Adrenal gland (tissue), 12 donors: Measurements from ENCODE around the gene FGD5. TPM values are rescaled to one million over a fixed set of nuclear protein-coding genes. Genes with fewer than 3 reads are reported as not detected.

Experiments used
- DNase-seq, 7 donors: peaks; one replicate each; pipeline ENCODE4 v3.0.0-alpha.2; 2019 to 2020
- H3K27ac ChIP-seq, 5 donors: fragments of 200-600 bp; sonication (generic) in 4 of 5; 1 replicate in 3 of 5; 2 replicates in 2 of 5; pipeline versions ENCODE4 v1.5.1 to v1.8.0; 2016 to 2020; ENCODE audit warnings: mild to moderate bottlenecking in 1 of 5
- H3K27me3 ChIP-seq: fragments of 200-600 bp; 2 replicates; pipeline ENCODE4 v1.8.0; 2021
- H3K36me3 ChIP-seq, 2 donors: fragments of 200-600 bp; replicated peaks in 1 of 2; 1 replicate in 1 of 2; 2 replicates in 1 of 2; pipeline versions ENCODE4 v1.5.1 to v1.8.0; 2018 to 2022
- H3K4me1 ChIP-seq, 2 donors: fragments of 200-600 bp; replicated peaks in 1 of 2; 1 replicate in 1 of 2; 2 replicates in 1 of 2; pipeline versions ENCODE4 v1.5.1 to v1.8.0; 2018 to 2021
- H3K4me3 ChIP-seq, 4 donors: fragments of 200-600 bp; sonication (generic) in 3 of 4; one replicate each; pipeline ENCODE4 v1.5.1; 2016 to 2018
- H3K9me3 ChIP-seq, 3 donors: fragments of 200-600 bp; sonication (generic) in 1 of 3; replicated peaks in 1 of 3; 1 replicate in 2 of 3; 2 replicates in 1 of 3; pipeline versions ENCODE4 v1.5.1 to v1.8.0; 2016 to 2021
- CTCF ChIP-seq, 6 experiments: fragments of 450-650 bp in 4 of 6; fragments of 200-600 bp in 2 of 6; sonication (generic) in 1 of 6; IDR thresholded peaks; 1 replicate in 5 of 6; 2 replicates in 1 of 6; pipeline versions ENCODE4 v1.5.1 to v1.8.0; 2016 to 2021; ENCODE audit warnings: antibody characterized with exemption in 6 of 6, mild to moderate bottlenecking in 2 of 6, moderate library complexity in 1 of 6
- POLR2A ChIP-seq, 2 donors: fragments of 450-650 bp; IDR thresholded peaks; one replicate each; pipeline ENCODE4 v1.6.1; 2017; ENCODE audit warnings: antibody characterized with exemption in 2 of 2, mild to moderate bottlenecking in 2 of 2, moderate library complexity in 1 of 2
- WGBS, 4 donors: extraction: QIAGEN DNeasy Blood & Tissue Kit in 2 of 4; methylation state at CpG; one replicate each; pipeline versions ENCODE4 v1.1.5 to v1.1.7; 2013 to 2017; 5-methylcytosine and 5-hydroxymethylcytosine counted together
- intact Hi-C, 2 donors: fragments of 100-400 bp; cut with DNase I; formaldehyde crosslinking; loops; one replicate each; pipeline versions ENCODE4 v1.14.1 to v1.15.0; 2022 to 2023
- polyA plus RNA-seq, 3 donors: library from polyadenylated mRNA; stranded (reverse); fragments of 200-250 nt in 2 of 3; fragments of 350-450 nt in 1 of 3; fragmentation: Illumina TruSeq in 1 of 3; extraction: RNeasy Lipid Tissue Mini Kit (QIAGEN cat#74804) in 1 of 3; gene quantifications; one replicate each; pipeline ENCODE4 v1.2.3, GENCODE V29; 2013 to 2014
- total RNA-seq, 9 donors: library from RNA; depleted of rRNA in 4 of 9; stranded (reverse); fragments of >200 nt in 4 of 9; fragments of 120-200 nt in 1 of 9; fragmentation: NEBNext Ultra II Directional in 1 of 9; extraction: Animal tissue kit (Norgen Biotek cat#: 25700) in 1 of 9; gene quantifications; one replicate each; pipeline versions ENCODE4 v1.1.0 to v1.2.4, GENCODE V29; 2013 to 2023
- donor health status: healthy with polysubstance abuse.
- donor health status: Bipolar disorder and iron deficiency.
- donor health status: DM: yes; HTN: yes; CAD: no.
- donor health status: DM: no; HTN: no; CAD: no.
- donor health status: DM: no; HTN: no; CAD: no.
- donor health status: DM: yes; HTN: yes; CAD: no.

Gene FGD5
- total and polyA plus RNA-seq, 12 donors, result 4.9 to 21.4 (median 11.2) TPM

- Histone ChIP-seq H3K4me3 (no peak overlapping the region), H3K27ac (peak overlapping the region in 1 of 5 donors; percentile 27), H3K9me3 (no peaks in the 10 kb centered on the region), H3K4me1 (peaks cover 0 to 18% of the 10 kb centered on the region in 2 donors), H3K36me3 (no peaks in the 10 kb centered on the region), H3K27me3 (no peaks in the 10 kb centered on the region)
- 55 to 83% (median 64%) methylated on average over 3 to 5 of the region's 5 CpGs for WGBS, 4 donors
- intact Hi-C loops, result no loop called here
- DNase-seq, result peak in 1 of 7 donors; percentile 37
- no peak for TF ChIP-seq CTCF (IDR thresholded peaks at IDR 0.05)
- TF ChIP-seq POLR2A (IDR thresholded peaks at IDR 0.05), result no peak
Measured at GRCh38 chr3:14862661-14863230, 44.0 kb downstream of the FGD5 start.

- Histone ChIP-seq H3K9me3 (no peaks in the 10 kb centered on the region), H3K4me1 (peaks cover 0 to 18% of the 10 kb centered on the region in 2 donors), H3K27me3 (no peaks in the 10 kb centered on the region), H3K4me3 (no peak overlapping the region), H3K27ac (peak overlapping the region in 1 of 5 donors; percentile 27), H3K36me3 (no peaks in the 10 kb centered on the region)
- intact Hi-C loops, result no loop called here
- TF ChIP-seq CTCF (IDR thresholded peaks at IDR 0.05) (peak in 2 of 6 experiments; percentile 4 to 28), POLR2A (IDR thresholded peaks at IDR 0.05) (no peak)
- WGBS, 4 donors, result 55 to 86% (median 63%) methylated on average over 5 to 10 of the region's 10 CpGs
- DNase-seq, result no peak
Measured at GRCh38 chr3:14863333-14864100, 44.8 kb downstream of the FGD5 start.

- no peak overlapping the region for H3K4me3 ChIP-seq
- H3K9me3 ChIP-seq, result no peaks in the 10 kb centered on the region
- no peaks in the 10 kb centered on the region for H3K27me3 ChIP-seq
- no peak overlapping the region for H3K27ac ChIP-seq
- WGBS, 4 donors, result 82 to 87% (median 86%) methylated on average over 12 to 14 of the region's 14 CpGs
- peaks cover 0 to 18% of the 10 kb centered on the region in 2 donors for H3K4me1 ChIP-seq
- no peak for TF ChIP-seq CTCF (IDR thresholded peaks at IDR 0.05)
- TF ChIP-seq POLR2A (IDR thresholded peaks at IDR 0.05), result no peak
- H3K36me3 ChIP-seq, result no peaks in the 10 kb centered on the region
- DNase-seq, result no peak
- intact Hi-C loops, result no loop called here
Measured at GRCh38 chr3:14864131-14864530, 45.4 kb downstream of the FGD5 start.

GRCh38 chr3:14866627-14867026 lies 47.9 kb downstream of the FGD5 start:
- Histone ChIP-seq H3K9me3 (no peaks in the 10 kb centered on the region), H3K36me3 (no peaks in the 10 kb centered on the region), H3K4me1 (peaks cover 0 to 11% of the 10 kb centered on the region in 2 donors), H3K27ac (no peak overlapping the region), H3K4me3 (no peak overlapping the region), H3K27me3 (no peaks in the 10 kb centered on the region)
- 70 to 89% (median 86%) methylated on average over 4 to 5 of the region's 5 CpGs for WGBS, 4 donors
- intact Hi-C loops, result no loop called here
- DNase-seq, result no peak
- TF ChIP-seq CTCF (IDR thresholded peaks at IDR 0.05) (no peak), POLR2A (IDR thresholded peaks at IDR 0.05) (no peak)
